Measurements from ENCODE around the gene IKZF1.

The IKZF1 gene

DNA sequence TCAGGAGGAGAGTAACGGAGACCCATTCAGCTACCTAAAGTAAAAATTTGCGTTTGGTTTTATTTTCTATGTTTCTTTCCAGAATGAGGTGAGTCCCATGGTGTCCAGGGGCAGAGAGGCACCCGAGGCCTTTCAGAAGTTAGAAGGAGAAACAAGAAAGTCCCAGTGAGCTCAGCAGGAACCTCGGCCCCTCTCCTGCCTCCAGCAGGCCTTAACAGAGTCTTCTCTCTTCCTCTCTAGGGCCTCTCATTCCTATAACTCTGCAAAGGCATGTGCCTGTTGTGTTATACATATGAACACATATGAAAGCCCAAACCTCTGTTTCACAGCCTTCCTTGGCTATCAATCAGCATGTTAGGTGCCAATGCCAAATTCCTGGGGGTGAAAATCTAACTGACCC lies 20.8 kb upstream of the IKZF1 start:
- no peak for DNase-seq (ENCODE audit: low spot score)

DNA sequence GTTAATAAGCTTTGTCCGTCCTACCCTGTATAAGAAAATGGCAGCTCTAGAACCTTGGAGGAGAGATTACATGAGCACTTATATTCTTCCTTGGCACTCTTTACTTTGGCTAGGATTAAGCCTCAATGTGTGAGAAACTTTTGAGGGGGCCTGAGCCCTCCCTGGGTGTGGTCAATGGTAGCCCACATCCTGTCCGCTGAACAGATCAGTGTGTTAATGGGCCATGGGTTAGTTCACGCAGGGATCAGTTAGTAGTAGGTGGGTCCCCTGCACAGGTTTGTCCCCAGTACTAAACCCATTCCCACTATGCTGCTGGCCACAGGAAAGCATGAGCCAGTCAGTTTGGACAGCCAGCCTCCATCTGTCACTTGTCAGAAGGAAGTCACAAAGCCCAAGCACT lies 20.2 kb upstream of the IKZF1 start:
- DNase-seq (ENCODE audit: low spot score) = no peak

GRCh38 chr7:50285269-50285668 lies 19.2 kb upstream of the IKZF1 start:
- no peak for DNase-seq (ENCODE audit: low spot score)

DNA sequence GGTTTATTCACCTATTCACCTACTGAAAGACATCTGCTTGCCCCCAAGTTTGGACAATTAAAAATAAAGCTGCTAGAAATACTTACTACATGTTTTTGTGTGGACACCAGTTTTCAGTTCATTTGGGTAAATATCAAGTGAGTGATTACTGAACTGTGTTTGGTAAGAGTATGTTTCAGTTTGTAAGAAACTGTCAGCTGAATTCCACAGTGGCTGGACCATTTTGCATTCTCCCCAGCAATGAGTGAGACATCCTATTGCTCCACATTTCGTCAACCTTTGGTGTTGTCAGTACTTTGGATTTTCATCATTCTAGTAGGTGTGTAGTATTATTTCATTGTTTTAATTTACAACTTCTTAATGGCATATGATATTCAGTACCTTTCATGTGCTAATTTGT lies 17.4 kb upstream of the IKZF1 start:
- no peak for DNase-seq (ENCODE audit: low spot score)

GRCh38 chr7:50292165-50292757 lies 12.3 kb upstream of the IKZF1 start:
- DNase-seq (ENCODE audit: low spot score) = no peak

DNA sequence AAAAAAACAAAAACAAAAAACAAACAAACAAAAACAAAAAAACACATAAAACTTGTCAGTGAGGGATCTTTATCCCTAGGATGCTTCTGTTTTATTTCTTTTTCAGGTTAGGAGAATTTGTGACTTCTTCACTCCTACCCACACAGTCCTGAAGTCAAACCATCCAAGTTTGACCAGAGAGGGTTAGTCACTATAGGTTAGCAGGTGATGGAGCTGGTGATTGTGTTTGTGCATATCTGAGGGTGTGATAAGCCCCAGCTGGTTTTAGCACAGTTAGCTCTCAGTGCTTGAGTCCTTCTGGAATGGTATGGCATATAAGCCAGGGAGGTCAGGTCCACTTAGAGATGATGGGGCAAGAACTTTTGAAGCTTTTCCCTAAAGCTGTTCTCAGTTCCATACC lies 11.8 kb upstream of the IKZF1 start:
- no peak for DNase-seq (ENCODE audit: low spot score)

- no peak for DNase-seq (ENCODE audit: low spot score)
Observed at GRCh38 chr7:50293509-50294179, 10.9 kb upstream of the IKZF1 start.

DNA sequence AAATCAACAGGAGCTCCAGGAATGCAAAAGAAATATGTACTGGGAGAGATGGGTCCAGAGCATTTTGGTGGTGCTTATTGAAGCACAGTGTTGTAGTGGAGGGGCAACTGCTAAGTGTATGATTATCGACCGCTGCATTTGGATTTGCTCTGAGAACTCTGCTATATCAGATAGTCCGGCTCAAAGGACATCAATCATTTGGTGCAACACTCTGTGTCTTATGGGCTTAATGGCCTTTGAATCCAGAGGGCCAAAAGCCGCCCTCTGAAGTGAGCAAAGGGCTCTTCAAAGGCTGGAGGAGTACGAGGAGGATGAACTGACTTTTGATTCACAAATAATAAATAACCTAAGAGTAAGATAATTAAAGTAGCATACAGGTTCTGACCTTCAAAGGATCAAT lies 9.4 kb upstream of the IKZF1 start:
- DNase-seq (ENCODE audit: low spot score) = no peak

DNA sequence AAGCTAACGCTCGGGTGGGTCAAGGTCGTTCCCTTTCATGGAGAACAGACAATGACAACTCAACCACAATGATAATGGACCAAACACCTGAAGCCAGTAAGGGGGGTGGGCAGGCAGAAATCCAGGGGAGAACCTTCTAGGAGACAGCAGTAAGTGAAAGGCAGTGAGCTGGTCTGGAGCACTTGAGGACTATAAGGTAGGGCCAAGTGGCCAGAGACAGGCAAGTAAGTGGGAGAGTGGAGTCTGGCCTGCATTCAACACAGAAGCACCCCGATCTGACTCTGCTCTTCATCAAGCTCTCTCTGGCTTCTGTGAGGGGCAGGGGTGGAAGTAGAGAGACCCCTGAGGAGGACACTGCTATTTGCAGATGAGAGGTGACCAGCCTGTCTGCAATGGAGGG lies 7.7 kb upstream of the IKZF1 start:
- DNase-seq (ENCODE audit: low spot score) = no peak

GRCh38 chr7:50298811-50299562 lies 5.5 kb upstream of the IKZF1 start:
- no peak for DNase-seq (ENCODE audit: low spot score)

DNA sequence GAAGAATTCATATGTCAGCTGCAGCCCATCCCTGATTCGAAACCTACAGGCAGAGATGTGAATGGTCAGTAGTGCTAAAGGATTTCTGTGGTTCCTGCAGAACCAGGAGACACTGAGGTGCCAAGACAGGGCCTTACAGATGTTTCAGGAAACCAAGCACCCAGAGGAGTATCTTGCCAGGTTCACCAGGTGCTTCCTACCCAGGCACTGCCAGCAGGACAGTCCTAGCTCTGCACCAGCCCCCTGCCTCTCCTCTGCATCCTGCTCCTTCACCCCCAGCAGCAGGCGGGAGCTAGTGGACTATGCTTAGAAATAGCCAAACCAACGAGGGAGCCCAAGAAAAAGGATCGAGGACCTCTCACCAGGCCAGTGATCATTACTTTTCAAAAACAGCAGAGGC lies 4.2 kb upstream of the IKZF1 start:
- no peak for DNase-seq (ENCODE audit: low spot score)

DNA sequence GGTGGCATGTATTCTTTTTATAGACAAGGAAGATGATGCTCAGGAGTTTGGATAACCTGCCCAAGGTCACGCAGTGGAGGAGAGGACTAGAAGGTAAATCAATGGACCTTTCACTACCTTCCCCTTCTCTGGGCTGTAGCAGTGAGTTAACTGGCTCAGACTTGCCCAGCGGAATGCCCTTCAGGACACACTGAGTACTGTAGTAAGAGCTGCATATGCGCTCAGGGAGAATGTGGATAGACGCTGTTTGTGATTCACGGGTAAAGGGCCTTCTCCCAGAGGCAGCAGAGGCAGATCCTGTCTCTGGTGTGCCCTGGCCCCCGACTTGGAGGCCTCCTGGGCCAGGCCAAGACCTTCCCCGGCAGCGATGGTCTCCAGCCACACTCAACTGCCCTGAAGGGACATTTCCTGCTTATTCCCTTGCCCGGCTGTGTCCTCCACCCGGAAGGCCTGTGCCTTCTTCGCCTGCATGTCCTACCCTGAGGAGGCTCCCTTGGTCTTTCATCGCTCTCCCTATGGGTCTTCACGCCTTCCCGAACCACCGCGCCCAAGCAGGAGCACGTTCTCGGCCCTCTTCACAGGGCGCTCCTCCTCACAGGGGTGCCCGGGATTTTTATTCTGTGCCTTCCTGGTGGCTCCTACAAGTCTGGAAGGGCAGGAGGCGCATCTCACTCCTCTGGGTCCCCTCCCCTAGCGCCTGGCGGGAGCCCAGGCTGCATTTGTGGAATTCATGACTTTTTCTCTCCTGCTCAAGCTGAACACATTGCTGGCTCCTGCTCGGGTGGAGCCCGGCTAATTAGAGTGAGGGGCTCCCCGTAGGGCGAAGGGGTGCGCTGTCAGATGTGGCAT lies 1.8 kb upstream of the IKZF1 start:
- no peak for DNase-seq (ENCODE audit: low spot score)

DNA sequence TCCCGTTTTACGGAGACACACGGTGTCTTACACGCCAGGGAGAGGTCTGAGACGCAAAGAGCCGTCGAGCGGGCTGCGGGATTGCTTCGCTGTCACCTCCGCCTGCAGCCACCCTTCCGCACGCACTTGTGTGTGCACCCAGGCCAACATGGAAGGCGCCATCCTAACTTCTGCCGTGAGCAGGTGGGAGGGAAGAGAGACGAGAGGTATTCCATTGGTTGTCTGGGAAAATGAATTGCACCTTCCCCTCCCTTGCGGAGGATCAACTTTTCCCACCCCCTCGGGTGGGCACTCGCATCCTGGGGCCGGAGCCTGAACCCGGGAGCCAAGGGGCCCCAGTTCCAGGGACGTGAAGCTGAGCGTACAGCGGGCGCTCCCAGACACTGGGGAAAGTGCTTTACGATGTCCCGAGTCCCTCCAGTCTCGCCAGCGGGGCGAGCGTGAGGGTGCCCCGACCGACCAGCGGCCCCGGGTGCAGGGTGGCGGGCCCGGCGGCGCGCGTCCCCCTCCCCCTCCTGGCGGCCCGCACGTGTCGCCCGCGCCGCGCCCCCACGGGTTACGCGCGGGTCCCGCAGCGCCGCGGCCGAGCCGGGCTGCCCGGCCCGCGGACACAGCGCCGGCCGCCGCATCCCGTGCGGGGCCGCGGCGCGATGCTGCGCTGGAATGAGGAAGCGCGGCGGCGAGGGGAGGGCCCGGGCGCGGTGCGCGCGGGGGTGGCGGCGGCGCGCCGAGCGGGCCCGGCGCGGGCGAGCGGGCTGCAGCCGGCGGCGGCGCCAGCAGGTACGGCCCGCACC lies 984 bp upstream of the IKZF1 start:
- DNase-seq (ENCODE audit: low spot score) = no peak

DNA sequence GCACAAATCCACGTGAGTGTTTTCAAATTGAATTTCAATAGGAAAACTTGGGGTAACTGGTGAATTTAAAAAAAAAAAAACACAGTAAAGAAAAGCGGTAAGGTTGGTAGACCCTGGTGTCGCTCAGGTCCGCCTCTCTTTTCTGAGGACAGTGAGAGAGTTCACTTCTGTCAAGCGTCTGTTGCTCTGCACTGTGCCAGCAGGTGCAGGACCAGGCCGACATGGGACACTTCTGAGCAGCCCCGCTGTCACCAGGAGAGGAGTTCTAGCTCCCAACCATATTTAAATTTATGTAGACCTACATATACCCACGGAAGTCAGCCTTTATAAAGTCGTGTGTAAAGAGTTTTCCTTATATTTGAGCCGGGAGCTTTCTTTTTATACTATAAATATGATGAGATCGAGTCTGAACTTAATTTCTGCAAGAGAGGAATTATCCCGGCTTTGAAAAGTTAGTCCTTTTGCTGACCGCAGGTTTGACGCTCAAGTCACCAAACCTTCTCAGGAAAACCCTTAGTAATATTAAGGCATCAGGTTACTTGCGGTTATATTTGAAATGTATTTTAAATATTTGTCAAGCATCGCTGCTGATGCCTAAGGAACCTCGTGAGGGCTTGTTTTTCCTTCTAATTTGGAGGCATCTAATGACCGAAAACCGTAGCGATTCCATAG lies 531 bp downstream of the IKZF1 start:
- no peak for DNase-seq (ENCODE audit: low spot score)

DNA sequence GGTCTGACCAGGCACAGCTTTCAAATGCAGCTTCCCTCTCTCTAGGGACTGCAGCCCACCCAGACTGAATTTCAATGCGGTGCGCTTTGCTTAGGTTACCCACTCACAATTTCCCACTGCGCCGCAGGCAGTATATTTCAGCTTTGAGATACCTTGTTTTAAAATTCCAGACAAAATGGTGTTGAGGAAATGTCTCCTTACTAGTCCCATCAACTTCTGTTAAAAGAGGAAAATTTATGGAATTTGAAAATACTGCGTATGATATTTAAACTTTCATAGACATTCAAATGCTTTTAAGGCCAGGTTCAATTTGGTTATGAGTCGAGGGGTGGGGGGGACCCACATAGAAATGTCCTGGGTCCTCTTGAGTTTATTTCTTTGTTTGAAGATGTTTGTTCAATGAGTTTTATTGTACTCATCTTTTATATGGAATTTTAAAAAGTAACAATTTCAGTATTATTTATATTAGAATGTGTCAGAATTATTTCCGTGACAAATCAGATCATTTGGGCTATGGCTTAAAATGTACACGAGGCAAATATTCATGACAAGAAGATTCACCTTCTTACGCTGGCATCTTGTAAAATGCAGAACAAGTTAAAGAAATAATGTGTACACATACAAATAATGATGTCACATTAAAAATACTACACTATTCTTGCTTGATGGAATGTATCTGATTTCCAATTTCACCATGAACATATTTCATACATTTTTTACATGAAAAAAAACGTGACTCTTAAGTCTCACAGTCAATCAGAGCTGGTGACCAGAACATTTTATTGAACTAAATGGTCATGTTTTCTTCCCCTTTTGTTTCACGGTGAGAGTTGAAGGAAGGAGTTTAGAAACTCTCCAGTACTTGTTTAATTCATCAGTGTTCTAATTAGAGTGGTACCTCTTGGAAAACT lies 1.3 kb downstream of the IKZF1 start:
- no peak for DNase-seq (ENCODE audit: low spot score)

GRCh38 chr7:50306494-50307367 lies 2.2 kb downstream of the IKZF1 start:
- no peak for DNase-seq (ENCODE audit: low spot score)

GRCh38 chr7:50307368-50308032 lies 3.0 kb downstream of the IKZF1 start:
- no peak for DNase-seq (ENCODE audit: low spot score)

DNA sequence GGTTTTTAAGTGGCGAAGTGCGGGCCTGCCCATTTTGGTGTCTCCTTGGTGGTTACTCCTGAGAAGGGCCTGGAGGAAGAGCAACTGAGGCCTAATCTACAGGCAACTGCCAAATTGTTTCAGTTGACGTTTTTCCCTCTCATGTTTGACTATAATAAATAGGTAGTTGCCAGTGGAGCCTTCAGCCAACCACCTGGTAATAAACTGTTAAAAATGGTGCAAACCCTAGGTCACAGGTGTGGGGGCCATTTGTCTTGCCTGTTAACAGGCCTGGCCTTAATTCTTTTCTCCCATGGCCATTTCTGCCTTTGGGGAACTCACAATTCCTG lies 3.7 kb downstream of the IKZF1 start:
- no peak for DNase-seq (ENCODE audit: low spot score)

Data from left forelimb (tissue), 1 donor.